ENCODE measurements around the gene UGGT1.
"Not testable (repeated sequence)": the region's sequence is repeated elsewhere in the genome, so short reads cannot be mapped to it uniquely, and the experiment has no call there.

DNA sequence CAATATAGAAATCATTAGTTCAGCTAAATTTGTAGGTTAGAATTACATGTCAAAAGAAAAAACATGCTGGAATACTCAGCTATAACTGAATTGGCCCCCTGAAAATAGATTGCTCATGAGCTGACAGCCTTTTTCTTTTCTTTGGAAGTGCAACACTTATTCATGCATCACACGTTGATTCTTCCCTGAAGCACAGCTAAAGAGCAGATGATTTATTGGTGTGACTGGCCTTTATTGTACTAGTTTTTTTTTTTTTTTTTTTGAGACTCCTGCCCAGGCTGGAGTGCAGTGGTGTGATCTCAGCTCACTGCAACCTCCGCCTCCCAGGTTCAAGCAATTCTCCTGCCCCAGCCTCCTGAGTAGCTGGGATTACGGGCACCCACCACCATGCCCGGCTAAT is 83.1 kb downstream of the UGGT1 start:
- TF ChIP-seq, protein P1, sequence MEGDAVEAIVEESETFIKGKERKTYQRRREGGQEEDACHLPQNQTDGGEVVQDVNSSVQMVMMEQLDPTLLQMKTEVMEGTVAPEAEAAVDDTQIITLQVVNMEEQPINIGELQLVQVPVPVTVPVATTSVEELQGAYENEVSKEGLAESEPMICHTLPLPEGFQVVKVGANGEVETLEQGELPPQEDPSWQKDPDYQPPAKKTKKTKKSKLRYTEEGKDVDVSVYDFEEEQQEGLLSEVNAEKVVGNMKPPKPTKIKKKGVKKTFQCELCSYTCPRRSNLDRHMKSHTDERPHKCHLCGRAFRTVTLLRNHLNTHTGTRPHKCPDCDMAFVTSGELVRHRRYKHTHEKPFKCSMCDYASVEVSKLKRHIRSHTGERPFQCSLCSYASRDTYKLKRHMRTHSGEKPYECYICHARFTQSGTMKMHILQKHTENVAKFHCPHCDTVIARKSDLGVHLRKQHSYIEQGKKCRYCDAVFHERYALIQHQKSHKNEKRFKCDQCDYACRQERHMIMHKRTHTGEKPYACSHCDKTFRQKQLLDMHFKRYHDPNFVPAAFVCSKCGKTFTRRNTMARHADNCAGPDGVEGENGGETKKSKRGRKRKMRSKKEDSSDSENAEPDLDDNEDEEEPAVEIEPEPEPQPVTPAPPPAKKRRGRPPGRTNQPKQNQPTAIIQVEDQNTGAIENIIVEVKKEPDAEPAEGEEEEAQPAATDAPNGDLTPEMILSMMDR (IDR thresholded peaks at IDR 0.05 in 8 of 11, conservative IDR thresholded peaks at IDR 0.05 in 3 of 11), result not testable (repeated sequence)
- not testable (repeated sequence) for TF ChIP-seq POLR2A, POLR2AphosphoS5 (IDR thresholded peaks at IDR 0.05)

Measured in spleen (tissue), 7 donors.